Ureter (tissue), 1 donor: Measurements from ENCODE around the gene CLPTM1L. TPM values are rescaled to one million over a fixed set of nuclear protein-coding genes. Genes with fewer than 3 reads are reported as not detected.

Experiments
- DNase-seq: peaks from one replicate; pipeline ENCODE4 v3.0.0-alpha.2; 2020; ENCODE audit warnings: low spot score
- total RNA-seq: library from RNA; stranded (reverse); gene quantifications from one replicate; pipeline ENCODE4 v1.2.4, GENCODE V29; 2023
- donor health status: DM: yes; HTN: yes; CAD: no.

The CLPTM1L gene
- total RNA-seq, 1 donor from 2014 or later, result 73.4 TPM

DNA sequence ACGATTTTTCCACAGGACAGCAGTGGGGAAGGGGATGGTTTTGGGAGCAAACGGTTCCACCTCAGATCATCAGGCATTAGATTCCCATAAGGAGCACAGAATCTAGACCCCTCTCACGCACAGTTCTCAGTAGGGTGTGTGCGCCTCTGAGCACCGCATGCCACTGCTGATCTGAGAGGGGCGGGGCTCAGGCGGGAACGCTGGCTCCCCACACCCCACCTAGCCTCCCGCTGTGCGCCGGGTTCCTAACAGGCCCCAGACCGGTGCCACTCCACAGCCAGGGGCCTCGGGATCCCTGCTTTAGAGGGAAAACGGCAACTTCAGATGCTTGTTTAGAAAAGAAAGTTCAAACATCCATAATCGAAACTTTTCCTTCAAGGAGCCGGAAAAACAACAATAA is 70.4 kb downstream of the CLPTM1L start:
- DNase-seq, result no peak

DNA sequence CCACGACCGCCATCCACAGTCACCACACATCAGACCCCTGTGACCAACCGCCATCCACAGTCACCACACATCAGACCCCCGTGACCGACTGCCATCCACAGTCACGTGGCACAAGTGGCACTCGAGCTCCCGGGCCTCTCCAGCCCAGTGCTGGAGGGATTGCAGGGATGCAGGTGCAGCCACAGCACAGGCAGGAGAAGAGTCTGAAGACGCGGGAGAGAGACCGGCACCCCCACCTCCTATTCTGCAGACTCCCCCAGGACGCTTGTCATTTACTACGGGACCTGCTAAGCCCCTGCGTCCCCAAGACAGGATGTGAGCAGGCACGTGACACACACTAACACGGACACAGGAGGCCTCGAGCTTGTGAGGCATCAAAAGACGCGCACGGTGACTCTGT is 71.2 kb downstream of the CLPTM1L start:
- no peak for DNase-seq

DNA sequence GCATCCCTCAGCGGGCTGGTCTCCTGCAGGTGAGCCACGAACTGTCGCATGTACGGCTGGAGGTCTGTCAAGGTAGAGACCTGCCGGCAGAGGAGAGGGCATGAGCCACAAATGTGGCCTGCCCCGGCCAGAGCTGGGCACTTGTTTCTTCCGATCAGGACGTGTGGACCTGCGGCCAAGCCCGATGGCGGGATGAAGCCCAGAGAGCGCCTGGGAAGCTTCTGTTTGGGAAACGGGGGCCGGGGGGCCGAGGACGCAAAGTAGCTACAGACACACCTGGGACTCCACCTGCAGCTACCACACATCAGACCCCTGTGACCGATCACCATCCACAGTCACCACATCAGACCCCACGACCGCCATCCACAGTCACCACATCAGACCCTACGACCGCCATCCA is 72.7 kb downstream of the CLPTM1L start:
- DNase-seq, result no peak

DNA sequence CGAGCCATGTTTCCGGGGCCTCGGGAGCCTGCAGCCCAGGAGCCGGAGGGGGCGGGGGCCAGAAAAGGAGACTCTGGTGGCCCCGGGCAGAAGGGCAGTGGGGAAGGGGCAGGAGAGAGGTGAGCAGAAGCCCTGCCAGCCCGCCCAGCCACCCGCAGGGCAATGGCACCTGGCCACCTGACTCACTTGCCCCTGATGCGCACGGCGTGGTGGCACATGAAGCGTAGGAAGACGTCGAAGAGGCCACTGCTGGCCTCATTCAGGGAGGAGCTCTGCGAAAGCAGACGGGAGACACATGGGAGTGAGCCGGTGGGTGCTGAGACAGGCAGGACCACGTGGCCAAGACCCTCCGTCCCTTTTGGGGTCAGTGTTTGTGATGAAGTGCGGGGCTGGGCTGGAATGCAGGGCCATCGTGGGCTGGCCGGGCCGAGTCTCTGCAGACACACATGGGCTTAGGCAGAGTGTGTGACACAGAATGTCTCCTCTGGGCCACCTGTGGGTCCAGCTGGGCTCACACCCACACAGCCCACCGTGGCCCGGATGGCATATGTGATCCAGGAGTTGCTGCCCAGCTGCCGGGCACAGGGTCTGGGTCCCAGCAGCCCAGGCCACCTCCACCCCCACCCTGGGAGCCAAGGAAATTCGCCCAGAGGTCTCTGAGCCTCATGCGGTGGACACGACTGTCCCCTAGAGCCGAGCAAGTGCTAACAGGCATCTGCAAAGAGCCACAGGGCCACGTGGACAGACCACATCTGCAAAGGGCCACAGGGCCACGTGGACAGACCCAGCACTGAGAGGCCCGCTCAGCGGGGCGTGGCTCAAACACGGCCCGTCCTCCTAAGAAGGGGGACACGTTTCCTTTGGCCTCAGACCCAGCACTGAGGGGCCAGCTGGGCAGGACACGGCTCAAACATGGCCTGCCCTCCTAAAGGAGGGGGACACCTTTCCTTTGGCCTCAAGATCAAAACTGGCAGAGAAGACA is 73.7 kb downstream of the CLPTM1L start:
- no peak for DNase-seq

DNA sequence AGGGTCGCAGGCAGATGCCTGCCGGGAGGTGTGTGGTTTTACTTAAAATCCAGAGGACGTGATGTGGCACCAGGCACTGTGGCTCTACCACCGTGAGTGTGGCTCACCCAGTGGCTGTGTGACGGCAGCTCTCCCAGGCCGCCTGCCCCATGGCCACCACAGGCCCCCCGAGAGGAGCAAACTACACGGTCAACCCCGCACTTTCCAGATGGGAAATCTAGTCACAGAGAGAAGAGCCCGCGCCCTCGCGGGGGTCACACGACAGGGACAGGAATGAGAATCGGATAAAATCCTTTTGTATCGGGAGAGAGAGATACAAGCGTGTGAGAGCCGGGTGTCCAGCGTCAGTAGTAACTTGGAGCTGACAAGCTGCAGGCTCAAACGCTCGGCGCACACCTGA is 74.5 kb downstream of the CLPTM1L start:
- DNase-seq, result no peak

DNA sequence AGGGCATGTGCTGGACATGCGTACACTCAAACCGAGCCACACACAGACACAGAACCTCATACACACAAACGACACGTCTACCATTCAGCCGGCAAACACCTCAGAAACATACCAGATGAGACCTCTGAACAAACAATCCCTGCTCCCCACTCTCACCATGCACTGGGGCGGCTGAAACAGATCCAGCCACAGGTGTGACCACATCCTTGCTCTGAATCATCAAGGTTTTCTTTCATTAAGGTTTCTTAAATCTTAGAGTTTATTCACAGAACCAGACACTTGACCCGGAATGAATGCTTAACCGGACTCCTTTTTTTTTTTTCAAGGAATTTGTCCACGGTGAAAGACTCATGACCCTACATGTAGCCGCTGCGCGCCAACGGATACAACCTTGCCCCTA is 76.2 kb downstream of the CLPTM1L start:
- no peak for DNase-seq

DNA sequence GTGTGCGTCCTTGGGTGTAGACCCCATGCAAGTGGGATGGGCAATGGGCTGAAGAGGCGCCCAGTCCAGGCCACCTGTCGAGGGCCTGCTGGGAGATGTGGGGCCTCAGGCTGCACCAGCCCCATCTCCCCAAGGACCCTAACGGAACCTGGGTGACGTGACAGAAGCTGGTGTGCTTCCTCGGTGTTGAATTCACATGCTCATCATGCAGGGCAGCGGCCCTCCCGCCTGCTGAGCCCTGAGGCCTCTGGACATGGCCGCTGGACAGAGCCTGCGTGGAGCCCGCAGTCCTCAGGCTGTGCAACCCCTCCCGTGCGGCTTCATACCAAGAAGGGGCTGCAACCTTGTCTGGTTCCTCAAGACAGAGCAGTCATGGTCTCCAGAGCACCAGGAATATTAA is 76.8 kb downstream of the CLPTM1L start:
- DNase-seq, result no peak

Other genes with a start within 250 kb of the CLPTM1L start
- 77.0 TPM for gene SLC12A7, start 233.0 kb downstream of the CLPTM1L start, total RNA-seq
- not detected for gene SLC6A19, start 143.5 kb downstream of the CLPTM1L start, total RNA-seq
- gene SLC6A18, start 119.7 kb downstream of the CLPTM1L start, total RNA-seq, result not detected
- not detected for gene TERT, start 50.0 kb downstream of the CLPTM1L start, total RNA-seq
- 0.57 TPM for gene SLC6A3, start 100.3 kb upstream of the CLPTM1L start, total RNA-seq
- gene LPCAT1, start 178.9 kb upstream of the CLPTM1L start, total RNA-seq, result 48.0 TPM